Esophagus muscularis mucosa (tissue), 4 donors: Measurements from ENCODE around the gene DLL4. TPM values are rescaled to one million over a fixed set of nuclear protein-coding genes. Genes with fewer than 3 reads are reported as not detected.

Source experiments
- DNase-seq: peaks from one replicate; pipeline ENCODE4 v3.0.0-alpha.2; 2017; ENCODE audit errors: extremely low spot score
- H3K27ac ChIP-seq, 4 donors: fragments of 200-600 bp; sonication (generic); replicated peaks in 1 of 4; 1 replicate in 3 of 4; 2 replicates in 1 of 4; pipeline ENCODE4 v1.5.1; 2016 to 2019; ENCODE audit warnings: mild to moderate bottlenecking in 1 of 4
- H3K27me3 ChIP-seq, 4 donors: fragments of 200-600 bp; sonication (generic); one replicate each; pipeline versions ENCODE4 v1.5.1 to v1.6.0; 2016 to 2019
- H3K36me3 ChIP-seq, 4 donors: fragments of 200-600 bp; sonication (generic); one replicate each; pipeline ENCODE4 v1.5.1; 2016 to 2019
- H3K4me1 ChIP-seq, 4 donors: fragments of 200-600 bp; sonication (generic); one replicate each; pipeline ENCODE4 v1.5.1; 2016 to 2019
- H3K4me3 ChIP-seq, 4 donors: fragments of 200-600 bp; sonication (generic); 1 replicate in 2 of 4; 2 replicates in 2 of 4; pipeline ENCODE4 v1.5.1; 2016 to 2019; ENCODE audit warnings: mild to moderate bottlenecking in 4 of 4, moderate library complexity in 1 of 4
- H3K9me3 ChIP-seq, 4 donors: fragments of 200-600 bp; sonication (generic); 1 replicate in 3 of 4; 2 replicates in 1 of 4; pipeline ENCODE4 v1.5.1; 2016 to 2019
- EP300 ChIP-seq: sonication (generic); formaldehyde crosslinking; IDR thresholded peaks from one replicate; pipeline ENCODE4 v1.6.1; 2017; ENCODE audit warnings: antibody characterized with exemption
- POLR2A ChIP-seq: fragments of 450-650 bp; IDR thresholded peaks from one replicate; pipeline ENCODE4 v1.6.1; 2017; ENCODE audit warnings: antibody characterized with exemption, moderate library complexity, mild to moderate bottlenecking, low read depth
- POLR2AphosphoS5 ChIP-seq, 2 donors: sonication (generic); formaldehyde crosslinking; IDR thresholded peaks; one replicate each; pipeline ENCODE4 v1.6.1; 2017; ENCODE audit warnings: antibody characterized with exemption in 2 of 2
- WGBS: methylation state at CpG from one replicate; pipeline ENCODE4 v1.1.5; 2018; 5-methylcytosine and 5-hydroxymethylcytosine counted together
- intact Hi-C: fragments of 100-400 bp; cut with DNase I; formaldehyde crosslinking; loops from one replicate; pipeline ENCODE4 v1.15.1; 2023
- total RNA-seq, 4 donors: library from RNA; depleted of rRNA; stranded (reverse); fragments of >200 nt; gene quantifications; one replicate each; pipeline versions ENCODE4 v1.1.0 to v1.2.1, GENCODE V29; 2016
- TF ChIP-seq, protein P1 (sequence below), 3 experiments: fragments of 200-600 bp in 2 of 3; fragments of 450-650 bp in 1 of 3; sonication (generic) in 2 of 3; IDR thresholded peaks; one replicate each; pipeline ENCODE4 v1.5.1; 2017 to 2019; ENCODE audit warnings: antibody characterized with exemption in 3 of 3, mild to moderate bottlenecking in 2 of 3, moderate library complexity in 1 of 3

DLL4 gene
- total RNA-seq, 4 donors from 2014 or later: 1.7 to 12.6 (median 7.5) TPM

DNA sequence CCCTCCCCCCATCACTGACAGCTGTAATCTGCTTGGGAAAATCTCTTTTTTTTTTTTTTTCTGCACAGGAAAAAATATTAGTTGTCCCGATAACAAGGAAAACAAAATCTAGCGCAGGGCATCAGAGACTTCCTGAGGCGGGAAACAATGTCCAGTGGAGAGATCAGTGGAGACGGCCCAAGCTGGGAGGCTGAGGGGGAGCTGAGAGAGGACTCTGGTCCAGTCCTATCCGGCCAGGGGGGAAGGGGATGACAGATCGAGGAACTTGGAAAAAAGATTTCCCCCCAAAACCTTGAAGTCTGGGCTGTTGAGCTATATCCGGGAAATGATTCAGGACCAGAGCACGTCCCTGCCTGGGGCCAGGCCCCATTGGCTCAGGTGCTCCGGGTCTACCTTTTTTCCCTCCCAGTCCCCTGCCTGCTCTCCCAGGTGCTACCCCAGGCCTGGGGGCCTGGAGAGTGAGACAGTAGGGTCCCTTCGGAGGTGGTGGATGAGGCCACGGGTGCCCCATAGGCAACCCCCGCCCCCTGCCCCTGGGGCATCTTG lies 14.0 kb upstream of the DLL4 start:
- H3K27ac ChIP-seq: peak overlapping the region in 2 of 4 donors; percentile 30 to 34
- intact Hi-C loops: no loop called here
- peaks cover 0 to 11% (median 0%) of the 10 kb centered on the region in 4 donors for H3K27me3 ChIP-seq
- no peak overlapping the region for H3K4me3 ChIP-seq
- no peaks in the 10 kb centered on the region for H3K9me3 ChIP-seq
- TF ChIP-seq POLR2A: no peak
- TF ChIP-seq, protein P1, sequence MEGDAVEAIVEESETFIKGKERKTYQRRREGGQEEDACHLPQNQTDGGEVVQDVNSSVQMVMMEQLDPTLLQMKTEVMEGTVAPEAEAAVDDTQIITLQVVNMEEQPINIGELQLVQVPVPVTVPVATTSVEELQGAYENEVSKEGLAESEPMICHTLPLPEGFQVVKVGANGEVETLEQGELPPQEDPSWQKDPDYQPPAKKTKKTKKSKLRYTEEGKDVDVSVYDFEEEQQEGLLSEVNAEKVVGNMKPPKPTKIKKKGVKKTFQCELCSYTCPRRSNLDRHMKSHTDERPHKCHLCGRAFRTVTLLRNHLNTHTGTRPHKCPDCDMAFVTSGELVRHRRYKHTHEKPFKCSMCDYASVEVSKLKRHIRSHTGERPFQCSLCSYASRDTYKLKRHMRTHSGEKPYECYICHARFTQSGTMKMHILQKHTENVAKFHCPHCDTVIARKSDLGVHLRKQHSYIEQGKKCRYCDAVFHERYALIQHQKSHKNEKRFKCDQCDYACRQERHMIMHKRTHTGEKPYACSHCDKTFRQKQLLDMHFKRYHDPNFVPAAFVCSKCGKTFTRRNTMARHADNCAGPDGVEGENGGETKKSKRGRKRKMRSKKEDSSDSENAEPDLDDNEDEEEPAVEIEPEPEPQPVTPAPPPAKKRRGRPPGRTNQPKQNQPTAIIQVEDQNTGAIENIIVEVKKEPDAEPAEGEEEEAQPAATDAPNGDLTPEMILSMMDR (IDR thresholded peaks at IDR 0.05): no peak
- no peak for TF ChIP-seq POLR2AphosphoS5 (IDR thresholded peaks at IDR 0.05)
- no peak for TF ChIP-seq EP300
- no peaks in the 10 kb centered on the region for H3K36me3 ChIP-seq
- peaks cover 0 to 19% (median 10%) of the 10 kb centered on the region in 4 donors for H3K4me1 ChIP-seq
- DNase-seq: no peak
- WGBS: 86% methylated on average over 10 of the region's 12 CpGs

DNA sequence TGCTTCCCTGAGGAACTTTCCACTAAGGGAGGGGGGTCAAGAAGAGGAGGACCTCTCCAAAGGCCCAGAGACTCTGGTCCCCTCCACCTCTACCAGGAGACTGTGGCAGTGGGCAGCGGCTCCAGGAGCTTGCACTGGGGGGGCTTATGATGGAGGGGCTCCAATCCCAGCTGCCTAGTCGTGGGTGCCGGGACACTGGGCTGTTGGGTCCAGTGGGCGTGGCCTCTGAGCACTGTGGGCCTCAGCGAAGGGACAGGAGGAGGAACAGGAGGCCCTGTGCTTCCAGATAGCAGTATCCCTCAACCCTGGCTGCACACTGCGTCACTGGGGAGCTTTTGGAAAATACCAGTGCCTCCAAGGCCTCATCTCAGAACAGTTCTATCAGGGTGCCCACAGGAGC lies 13.5 kb upstream of the DLL4 start:
- Histone ChIP-seq H3K36me3 (no peaks in the 10 kb centered on the region), H3K4me3 (no peak overlapping the region), H3K27me3 (peaks cover 0 to 11% (median 0%) of the 10 kb centered on the region in 4 donors), H3K27ac (peak overlapping the region in 1 of 4 donors; percentile 34), H3K4me1 (peaks cover 0 to 19% (median 10%) of the 10 kb centered on the region in 4 donors), H3K9me3 (no peaks in the 10 kb centered on the region)
- intact Hi-C loops: no loop called here
- WGBS: no CpG with 5 or more reads among the region's 6 CpGs
- DNase-seq: no peak
- TF ChIP-seq EP300 (no peak), POLR2A (no peak), POLR2AphosphoS5 (IDR thresholded peaks at IDR 0.05) (no peak)
- TF ChIP-seq, protein P1 (IDR thresholded peaks at IDR 0.05): no peak

DNA sequence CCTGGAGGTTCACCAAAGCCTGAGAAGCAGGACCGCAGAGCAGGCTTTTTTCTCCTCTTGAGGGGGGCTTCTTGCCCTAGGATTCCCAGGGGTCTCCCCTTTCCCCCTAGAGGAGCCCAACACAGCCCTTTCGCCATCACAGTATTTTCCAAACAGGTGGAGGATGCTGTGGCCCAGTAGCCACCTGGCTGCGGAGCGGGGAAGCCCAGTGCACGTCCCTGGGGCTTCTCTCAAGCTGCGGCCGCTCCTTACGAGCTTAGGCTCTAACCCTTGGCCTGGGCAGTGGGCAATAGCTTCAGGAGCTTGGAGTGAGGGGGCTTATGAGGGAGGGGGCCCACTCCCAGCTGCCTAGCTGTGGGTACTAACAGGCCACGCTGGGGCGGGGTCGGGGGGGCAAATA lies 11.6 kb upstream of the DLL4 start:
- peaks cover 0 to 19% (median 10%) of the 10 kb centered on the region in 4 donors for H3K4me1 ChIP-seq
- 73% methylated on average over 10 of the region's 11 CpGs for WGBS
- TF ChIP-seq EP300: no peak
- TF ChIP-seq POLR2AphosphoS5 (IDR thresholded peaks at IDR 0.05): no peak
- TF ChIP-seq, protein P1 (IDR thresholded peaks at IDR 0.05): no peak
- TF ChIP-seq POLR2A: no peak
- no peak for DNase-seq
- H3K36me3 ChIP-seq: no peaks in the 10 kb centered on the region
- H3K27ac ChIP-seq: peak overlapping the region in 2 of 4 donors; percentile 2 to 43
- no peak overlapping the region for H3K4me3 ChIP-seq
- H3K9me3 ChIP-seq: no peaks in the 10 kb centered on the region
- H3K27me3 ChIP-seq: peaks cover 0 to 11% (median 0%) of the 10 kb centered on the region in 4 donors
- intact Hi-C loops: no loop called here

DNA sequence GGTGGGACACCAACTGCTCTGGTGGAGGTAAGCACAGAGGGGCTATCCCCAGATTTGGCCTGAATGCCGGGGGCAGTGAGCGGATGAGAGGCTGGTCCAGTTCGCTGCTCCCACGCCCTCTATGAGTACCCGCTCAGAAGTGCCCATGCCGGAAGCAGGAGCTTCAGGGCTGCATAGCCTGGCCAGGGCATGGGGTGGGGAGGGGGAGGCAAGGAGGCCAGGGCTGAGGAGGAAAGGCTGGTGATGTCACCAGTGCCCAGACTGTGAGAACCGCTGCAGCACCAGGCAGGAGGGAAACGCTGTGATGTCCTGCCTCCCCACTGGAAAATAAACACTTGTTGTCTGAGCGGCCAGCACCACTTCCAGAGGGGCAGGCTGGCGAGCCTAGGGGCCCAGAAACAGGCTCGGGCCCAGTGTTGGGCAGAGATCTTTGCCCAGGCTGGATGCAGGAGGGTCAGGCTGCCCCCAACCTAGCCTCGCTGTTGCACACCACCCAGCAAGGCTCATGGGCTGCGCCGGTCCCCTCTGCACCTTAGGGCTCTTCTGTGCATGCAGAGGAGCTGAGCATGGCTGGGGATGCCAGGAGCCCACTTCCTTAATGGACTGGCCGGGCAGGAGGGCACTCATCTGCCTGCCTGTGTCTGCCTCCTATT lies 10.9 kb upstream of the DLL4 start:
- no peaks in the 10 kb centered on the region for H3K36me3 ChIP-seq
- WGBS: 76% methylated on average over 5 of the region's 15 CpGs
- H3K4me1 ChIP-seq: peaks cover 0 to 19% (median 10%) of the 10 kb centered on the region in 4 donors
- no peaks in the 10 kb centered on the region for H3K9me3 ChIP-seq
- peak overlapping the region in 3 of 4 donors; percentile 2 to 59 (median 43) for H3K27ac ChIP-seq
- peaks cover 0 to 11% (median 0%) of the 10 kb centered on the region in 4 donors for H3K27me3 ChIP-seq
- no peak for DNase-seq
- H3K4me3 ChIP-seq: no peak overlapping the region
- intact Hi-C loops: no loop called here
- TF ChIP-seq, protein P1 (IDR thresholded peaks at IDR 0.05): no peak
- TF ChIP-seq POLR2AphosphoS5 (IDR thresholded peaks at IDR 0.05): no peak
- TF ChIP-seq POLR2A: no peak
- TF ChIP-seq EP300: no peak
